Transverse colon (tissue), 4 donors: ENCODE results near the gene SMARCD1.

ENCODE experiments used
- CTCF ChIP-seq, 5 experiments: fragments of 200-600 bp in 3 of 5; fragments of 450-650 bp in 2 of 5; sonication (generic) in 3 of 5; IDR thresholded peaks; 1 replicate in 2 of 5; 2 replicates in 3 of 5; pipeline ENCODE4 v1.5.1; 2016 to 2017; ENCODE audit warnings: antibody characterized with exemption in 5 of 5, inconsistent platforms in 3 of 5, mild to moderate bottlenecking in 2 of 5, moderate library complexity in 1 of 5
- EP300 ChIP-seq: sonication (generic); formaldehyde crosslinking; IDR thresholded peaks from one replicate; pipeline ENCODE4 v1.6.1; 2017; ENCODE audit warnings: antibody characterized with exemption, low read depth
- POLR2A ChIP-seq: fragments of 450-650 bp; IDR thresholded peaks from one replicate; pipeline ENCODE4 v1.6.1; 2016; ENCODE audit warnings: antibody characterized with exemption, mild to moderate bottlenecking, moderate library complexity
- POLR2AphosphoS5 ChIP-seq, 3 donors: sonication (generic); formaldehyde crosslinking; IDR thresholded peaks; one replicate each; pipeline ENCODE4 v1.6.1; 2016; ENCODE audit warnings: antibody characterized with exemption in 3 of 3

DNA sequence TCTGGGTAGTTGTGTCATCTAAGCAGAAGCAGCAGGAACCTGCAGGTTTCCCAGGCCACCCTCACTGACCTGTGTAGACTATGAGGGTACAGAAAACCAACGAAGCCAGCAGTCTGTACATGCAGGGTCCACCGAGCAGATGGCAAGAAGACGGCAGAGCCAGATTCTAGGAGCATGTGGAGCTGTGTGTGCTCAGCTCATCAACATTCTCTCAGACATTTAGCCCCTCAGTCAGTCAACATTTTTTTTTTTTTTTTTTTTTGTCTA is 35.1 kb upstream of the SMARCD1 start:
- TF ChIP-seq CTCF (IDR thresholded peaks at IDR 0.05) (no peak), POLR2A (no peak), POLR2AphosphoS5 (IDR thresholded peaks at IDR 0.05) (no peak), EP300 (no peak)
